GM21390 (cell line): ENCODE results near the gene FES.
"Not testable (repeated sequence)": the region's sequence is repeated elsewhere in the genome, so short reads cannot be mapped to it uniquely, and the experiment has no call there.

ENCODE experiments used
- ATAC-seq: cut with Tn5 transposase; IDR thresholded peaks from one replicate; pipeline ENCODE4 v1.9.1; 2021; ENCODE audit not compliant: unreplicated experiment

FES gene

GRCh38 chr15:90907838-90908507, 23.7 kb downstream of the FES start:
- no peak for ATAC-seq

DNA sequence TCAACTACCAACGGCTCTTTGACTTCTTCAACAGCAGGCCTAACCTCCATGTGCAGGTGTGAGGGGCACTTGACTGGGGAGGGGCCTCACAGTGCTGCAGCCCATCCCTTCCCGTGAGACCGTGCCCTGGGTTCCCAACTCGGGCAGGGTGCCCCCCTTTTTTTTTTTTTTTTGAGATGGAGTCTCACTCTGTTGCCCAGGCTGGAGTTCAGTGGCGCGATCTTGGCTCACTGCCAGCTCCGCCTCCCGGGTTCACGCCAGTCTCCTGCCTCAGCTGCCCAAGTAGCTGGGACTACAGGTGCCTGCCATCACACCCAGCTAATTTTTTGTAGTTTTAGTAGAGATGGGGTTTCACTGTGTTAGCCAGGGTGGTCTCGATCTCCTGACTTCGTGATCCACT, 25.1 kb downstream of the FES start:
- not testable (repeated sequence) for ATAC-seq

- no peak for ATAC-seq
Observed at GRCh38 chr15:90909976-90910375, 25.7 kb downstream of the FES start.

GRCh38 chr15:90910441-90911301, 26.4 kb downstream of the FES start:
- ATAC-seq = no peak

DNA sequence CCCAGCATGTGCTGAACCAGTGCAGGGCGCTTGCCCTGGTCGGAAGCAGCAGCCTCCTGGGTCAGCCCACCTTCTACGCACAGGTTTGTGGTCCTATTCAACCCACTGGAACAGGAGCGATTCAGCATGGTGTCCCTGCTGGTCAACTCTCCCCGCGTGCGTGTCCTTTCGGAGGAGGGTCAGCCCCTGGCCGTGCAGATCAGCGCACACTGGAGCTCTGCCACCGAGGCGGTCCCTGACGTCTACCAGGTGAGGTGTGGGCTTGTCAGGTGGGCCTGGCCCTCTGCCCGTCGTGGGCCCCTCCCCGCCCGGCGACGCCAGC, 27.0 kb downstream of the FES start:
- ATAC-seq = no peak

DNA sequence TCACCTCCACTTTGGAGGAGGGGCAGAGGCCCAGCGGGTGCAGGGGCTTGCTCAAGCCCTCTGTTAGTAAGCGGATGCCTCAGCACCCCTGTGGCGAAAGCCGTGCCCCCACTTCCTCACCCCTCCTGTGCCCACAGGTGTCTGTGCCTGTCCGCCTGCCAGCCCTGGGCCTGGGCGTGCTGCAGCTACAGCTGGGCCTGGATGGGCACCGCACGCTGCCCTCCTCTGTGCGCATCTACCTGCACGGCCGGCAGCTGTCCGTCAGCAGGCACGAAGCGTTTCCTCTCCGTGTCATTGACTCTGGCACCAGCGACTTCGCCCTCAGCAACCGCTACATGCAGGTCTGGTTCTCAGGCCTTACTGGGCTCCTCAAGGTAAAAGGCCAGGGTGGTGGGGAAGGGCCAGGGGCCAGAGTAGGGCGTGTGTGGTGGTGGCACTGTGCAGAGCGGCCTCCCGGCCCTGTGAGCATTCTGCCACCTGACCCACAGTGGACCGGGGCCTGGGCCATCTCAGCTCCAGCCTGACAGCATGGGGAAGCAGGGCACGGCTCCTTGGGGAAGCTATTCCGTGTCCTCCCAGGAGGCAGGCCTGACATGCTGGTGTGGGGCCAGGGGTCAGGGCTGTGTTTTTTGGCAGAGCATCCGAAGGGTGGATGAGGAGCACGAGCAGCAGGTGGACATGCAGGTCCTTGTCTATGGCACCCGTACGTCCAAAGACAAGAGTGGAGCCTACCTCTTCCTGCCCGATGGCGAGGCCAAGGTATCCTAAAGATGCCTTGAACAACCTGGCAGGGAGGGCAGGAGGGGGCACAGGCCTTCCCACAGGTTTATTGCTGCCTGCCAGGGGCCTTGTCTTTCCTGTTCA, 27.8 kb downstream of the FES start:
- ATAC-seq = no peak

GRCh38 chr15:90912770-90913075, 28.4 kb downstream of the FES start:
- ATAC-seq = no peak

- no peak for ATAC-seq
Observed at GRCh38 chr15:90913398-90913944, 29.2 kb downstream of the FES start.

GRCh38 chr15:90914305-90915080, 30.2 kb downstream of the FES start:
- no peak for ATAC-seq

DNA sequence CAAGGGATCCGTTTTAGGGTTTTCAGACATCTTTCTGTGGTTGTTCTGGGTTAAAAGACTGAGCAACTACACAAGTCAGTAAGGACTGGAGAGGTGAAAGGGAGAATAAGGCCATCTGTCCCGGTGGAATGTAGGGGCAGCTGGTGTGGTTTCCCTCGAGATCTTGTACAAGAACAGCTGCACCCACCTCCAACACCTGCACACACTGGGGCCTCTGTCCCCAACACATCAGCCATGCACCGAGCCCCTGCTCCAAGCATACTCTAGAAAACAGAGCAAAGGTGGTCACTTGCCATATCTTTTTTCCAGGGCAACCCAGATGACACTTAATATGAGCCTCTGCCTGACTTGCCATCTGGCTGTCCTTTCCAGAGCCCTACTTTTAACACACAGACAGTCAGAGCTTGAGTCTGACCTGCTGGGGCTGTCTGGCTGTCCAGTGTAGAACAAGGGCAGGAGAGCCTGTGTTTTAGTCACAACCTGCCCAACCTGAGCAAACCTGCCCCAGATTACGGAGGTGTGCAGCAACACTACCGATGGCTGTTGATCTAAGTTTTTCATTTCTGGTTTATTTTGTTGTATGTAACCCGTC, 31.0 kb downstream of the FES start:
- ATAC-seq = no peak

DNA sequence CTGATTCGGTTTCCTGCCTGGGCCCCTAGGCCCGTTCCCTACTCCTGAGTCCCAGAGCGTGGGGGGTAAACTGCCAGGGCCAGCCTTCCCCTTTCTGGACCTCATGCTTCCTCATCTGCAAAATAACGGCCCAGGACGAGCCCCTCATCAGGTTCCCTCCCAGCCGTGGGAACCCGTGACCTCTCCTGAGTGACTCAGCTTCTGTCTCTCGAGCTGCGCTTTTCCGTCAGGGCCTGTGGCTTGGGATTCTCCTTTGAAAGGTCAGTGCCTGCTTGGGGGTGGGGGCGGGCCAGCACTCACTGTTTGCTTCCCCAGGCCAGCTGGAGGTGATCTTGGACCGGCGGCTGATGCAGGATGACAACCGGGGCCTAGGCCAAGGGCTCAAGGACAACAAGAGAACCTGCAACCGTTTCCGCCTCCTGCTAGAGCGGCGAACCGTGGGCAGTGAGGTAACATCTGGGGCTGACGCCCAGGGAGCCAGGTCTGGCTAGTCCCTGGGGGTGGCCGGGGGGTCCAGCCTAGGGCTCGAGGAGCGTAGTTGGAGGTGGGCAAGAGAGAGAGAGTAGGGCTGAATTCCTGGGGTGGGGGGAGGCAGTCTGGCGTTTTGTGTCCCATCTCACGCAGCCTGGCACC, 31.6 kb downstream of the FES start:
- ATAC-seq = no peak

- ATAC-seq = no peak
Observed at GRCh38 chr15:90916461-90916860, 32.2 kb downstream of the FES start.

DNA sequence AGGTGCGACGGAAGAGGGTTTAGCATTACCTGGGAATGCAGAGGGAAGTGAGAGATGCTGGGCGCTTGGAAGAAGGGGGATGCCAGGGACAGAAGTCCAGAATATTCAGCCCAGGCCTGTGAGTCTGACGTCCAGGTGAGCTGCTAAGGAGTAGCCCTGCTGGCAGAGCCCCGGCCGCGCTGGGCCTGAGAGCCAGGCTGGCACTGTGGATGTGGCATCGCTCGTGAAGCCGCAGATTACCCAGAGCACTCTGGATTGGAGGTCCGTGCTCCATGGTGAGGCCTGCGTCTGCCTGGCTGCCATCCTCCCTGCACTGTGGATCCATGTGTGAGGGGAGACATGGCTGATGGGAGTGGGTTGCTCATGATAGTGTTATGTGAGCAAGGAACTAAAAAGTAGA, 33.3 kb downstream of the FES start:
- ATAC-seq = no peak

GRCh38 chr15:90918034-90918788, 33.9 kb downstream of the FES start:
- no peak for ATAC-seq

- no peak for ATAC-seq
Observed at GRCh38 chr15:90918835-90919234, 34.5 kb downstream of the FES start.

- no peak for ATAC-seq
Observed at GRCh38 chr15:90921887-90922286, 37.6 kb downstream of the FES start.

DNA sequence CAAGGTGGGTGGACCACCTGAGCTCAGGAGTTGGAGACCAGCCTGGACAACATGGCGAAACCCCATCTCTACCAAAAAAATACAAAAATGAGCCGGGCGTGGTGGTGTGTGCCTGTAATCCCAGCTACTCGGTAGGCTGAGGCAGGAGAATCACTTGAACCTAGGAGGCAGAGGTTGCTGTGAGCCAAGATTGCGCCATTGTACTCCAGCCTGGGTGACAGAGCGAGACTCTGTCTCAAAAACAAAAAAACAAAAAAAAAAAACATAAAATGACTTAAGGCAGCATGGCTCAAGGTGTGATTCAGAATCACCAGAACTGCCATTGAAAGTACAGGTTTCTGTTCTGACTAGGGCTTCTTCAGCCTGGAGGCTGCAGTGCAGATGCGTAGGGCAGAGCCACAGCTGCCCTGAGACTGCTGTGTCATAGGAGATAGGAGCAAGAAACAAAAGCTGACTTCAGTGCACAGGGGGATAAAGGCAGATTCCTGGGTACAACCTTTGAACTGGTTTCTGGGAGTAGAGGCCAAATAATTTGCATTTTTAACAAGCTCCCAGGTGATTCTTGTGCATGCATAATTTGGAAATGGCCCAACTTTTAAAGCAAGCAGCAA, 38.5 kb downstream of the FES start:
- ATAC-seq = peak; percentile 77

GRCh38 chr15:90924375-90924774, 40.1 kb downstream of the FES start:
- ATAC-seq = peak; percentile 72

DNA sequence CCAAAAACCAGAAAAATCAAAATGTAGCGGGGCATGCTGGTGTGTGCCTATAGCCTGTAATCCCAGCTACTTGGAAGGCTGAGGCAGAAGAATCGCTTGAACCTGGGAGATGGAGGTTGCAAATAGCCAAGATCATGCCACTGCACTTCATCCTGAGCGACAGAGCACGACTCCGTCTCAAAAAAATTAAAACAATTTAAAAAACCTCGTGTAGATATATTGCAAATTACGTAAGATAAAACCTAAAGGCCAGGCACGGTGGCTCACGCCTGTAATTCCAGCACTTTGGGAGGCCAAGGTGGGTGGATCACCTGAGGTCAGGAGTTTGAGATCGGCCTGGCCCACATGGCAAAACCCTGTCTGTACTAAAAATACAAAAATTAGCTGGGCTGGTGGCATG, 42.5 kb downstream of the FES start:
- not testable (repeated sequence) for ATAC-seq
